NT2/D1 (cell line): Measurements from ENCODE around the gene MLLT1.

ENCODE experiments used
- SUZ12 ChIP-seq: IDR thresholded peaks from 2 replicates; pipeline ENCODE4 v1.6.1; 2011; ENCODE audit not compliant: insufficient read length, insufficient read depth; ENCODE audit errors: extremely low read depth
- YY1 ChIP-seq: IDR thresholded peaks from 2 replicates; pipeline ENCODE4 v1.6.1; 2011; ENCODE audit not compliant: insufficient read length, insufficient read depth
- ZNF274 ChIP-seq: IDR thresholded peaks from 2 replicates; pipeline ENCODE4 v1.6.1; 2011; ENCODE audit warnings: mild to moderate bottlenecking, low read depth, low read length

GRCh38 chr19:6199240-6199994, 80.4 kb downstream of the MLLT1 start:
- no peak for TF ChIP-seq YY1
- TF ChIP-seq ZNF274, result no peak
- TF ChIP-seq SUZ12, result no peak
